Ramos (cell line): Measurements from ENCODE around the gene KHSRP.

Experiments used
- in situ Hi-C: fragments of 300-500 bp; cut with MboI; formaldehyde crosslinking; loops from one replicate; pipeline ENCODE4 v1.14.3; 2022; ENCODE audit warnings: low sequenced_read_pairs; ENCODE audit not compliant: unreplicated experiment

The KHSRP gene

GRCh38 chr19:6424195-6424938, at the start of gene KHSRP:
Gene KHSRP (minus strand): TSS chr19:6424811. CDS start chr19:6424701, 110 bp downstream.
- in situ Hi-C loops, result no loop called here

GRCh38 chr19:6473647-6474046, 49.0 kb upstream of the KHSRP start:
- in situ Hi-C loops, result no loop called here

GRCh38 chr19:6472713-6473112, 48.1 kb upstream of the KHSRP start:
- in situ Hi-C loops, result no loop called here

- in situ Hi-C loops, result no loop called here
Measured at GRCh38 chr19:6471076-6471475, 46.5 kb upstream of the KHSRP start.

- in situ Hi-C loops, result no loop called here
Measured at GRCh38 chr19:6470173-6470572, 45.6 kb upstream of the KHSRP start.

- in situ Hi-C loops, result no loop called here
Measured at GRCh38 chr19:6467384-6467783, 42.8 kb upstream of the KHSRP start.

GRCh38 chr19:6466526-6467248, 42.1 kb upstream of the KHSRP start:
- in situ Hi-C loops, result no loop called here

- in situ Hi-C loops, result no loop called here
Measured at GRCh38 chr19:6465663-6466062, 41.1 kb upstream of the KHSRP start.

GRCh38 chr19:6465006-6465405, 40.4 kb upstream of the KHSRP start:
- in situ Hi-C loops, result no loop called here

- in situ Hi-C loops, result no loop called here
Measured at GRCh38 chr19:6464070-6464873, 39.7 kb upstream of the KHSRP start, which contains the start of gene CRB3. Gene CRB3 (plus strand): TSS chr19:6464271. CDS start chr19:6464702, 431 bp downstream.

- in situ Hi-C loops, result no loop called here
Measured at GRCh38 chr19:6460099-6460884, 35.7 kb upstream of the KHSRP start.

- in situ Hi-C loops, result no loop called here
Measured at GRCh38 chr19:6459262-6460098, 34.9 kb upstream of the KHSRP start, which contains the start of gene SLC25A23. Gene SLC25A23 (minus strand): TSS chr19:6459792. CDS start chr19:6459628, 164 bp downstream.

- in situ Hi-C loops, result no loop called here
Measured at GRCh38 chr19:6458695-6459261, 34.2 kb upstream of the KHSRP start.

GRCh38 chr19:6457958-6458694, 33.5 kb upstream of the KHSRP start:
- in situ Hi-C loops, result no loop called here

GRCh38 chr19:6455924-6456323, 31.3 kb upstream of the KHSRP start:
- in situ Hi-C loops, result no loop called here

GRCh38 chr19:6453951-6454565, 29.4 kb upstream of the KHSRP start:
- in situ Hi-C loops, result no loop called here

GRCh38 chr19:6452899-6453298, 28.3 kb upstream of the KHSRP start:
- in situ Hi-C loops, result no loop called here

- in situ Hi-C loops, result no loop called here
Measured at GRCh38 chr19:6452223-6452614, 27.6 kb upstream of the KHSRP start.
